HG02852 (cell line): ENCODE measurements around the gene PKP3.
"Not testable (repeated sequence)": the region's sequence is repeated elsewhere in the genome, so short reads cannot be mapped to it uniquely, and the experiment has no call there.

Experiments used
- ATAC-seq: cut with Tn5 transposase; IDR thresholded peaks from one replicate; pipeline ENCODE4 v1.9.1; 2021; ENCODE audit warnings: mild to moderate bottlenecking, moderate library complexity; ENCODE audit not compliant: unreplicated experiment

The PKP3 gene

GRCh38 chr11:377174-377865 is 16.7 kb upstream of the PKP3 start:
- ATAC-seq = no peak

GRCh38 chr11:377883-378500 is 16.0 kb upstream of the PKP3 start:
- no peak for ATAC-seq

GRCh38 chr11:379205-380094 is 14.6 kb upstream of the PKP3 start:
- ATAC-seq = no peak

- ATAC-seq = no peak
These were observed 13.9 kb upstream of the PKP3 start for GRCh38 chr11:380095-380480.

GRCh38 chr11:380491-380890 is 13.5 kb upstream of the PKP3 start:
- no peak for ATAC-seq

GRCh38 chr11:380996-381395 is 13.0 kb upstream of the PKP3 start:
- no peak for ATAC-seq

- no peak for ATAC-seq
These were observed 12.4 kb upstream of the PKP3 start for GRCh38 chr11:381501-382072.

GRCh38 chr11:382081-382629 is 11.9 kb upstream of the PKP3 start:
- no peak for ATAC-seq

- no peak for ATAC-seq
These were observed 10.6 kb upstream of the PKP3 start for GRCh38 chr11:383431-383830.

GRCh38 chr11:384511-384910 is 9.5 kb upstream of the PKP3 start:
- no peak for ATAC-seq

- no peak for ATAC-seq
These were observed 8.2 kb upstream of the PKP3 start for GRCh38 chr11:385594-386351.

- no peak for ATAC-seq
These were observed 7.5 kb upstream of the PKP3 start for GRCh38 chr11:386483-386882.

GRCh38 chr11:387193-387793 is 6.7 kb upstream of the PKP3 start:
- no peak for ATAC-seq

GRCh38 chr11:389369-389768 is 4.6 kb upstream of the PKP3 start:
- ATAC-seq = not testable (repeated sequence)

GRCh38 chr11:390175-390574 is 3.8 kb upstream of the PKP3 start:
- ATAC-seq = no peak

- no peak for ATAC-seq
These were observed 2.6 kb upstream of the PKP3 start for GRCh38 chr11:391117-392017.

GRCh38 chr11:392102-392777 is 1.8 kb upstream of the PKP3 start:
- ATAC-seq = no peak

- no peak for ATAC-seq
These were observed 583 bp upstream of the PKP3 start for GRCh38 chr11:393219-394033.
